Thyroid gland (tissue), 4 donors: Measurements from ENCODE around the gene HS3ST3A1.

ENCODE experiments used
- CTCF ChIP-seq, 6 experiments: fragments of 200-600 bp in 3 of 6; fragments of 450-650 bp in 3 of 6; sonication (generic) in 3 of 6; IDR thresholded peaks; one replicate each; pipeline ENCODE4 v1.5.1; 2016 to 2019; ENCODE audit warnings: antibody characterized with exemption in 6 of 6, mild to moderate bottlenecking in 2 of 6, inconsistent platforms in 1 of 6, moderate library complexity in 1 of 6
- POLR2A ChIP-seq, 2 donors: fragments of 450-650 bp; IDR thresholded peaks; one replicate each; pipeline ENCODE4 v1.6.1; 2017; ENCODE audit warnings: antibody characterized with exemption in 2 of 2, mild to moderate bottlenecking in 2 of 2, moderate library complexity in 1 of 2

GRCh38 chr17:13634021-13634420 lies 32.3 kb upstream of the HS3ST3A1 start:
- TF ChIP-seq CTCF (IDR thresholded peaks at IDR 0.05): no peak
- TF ChIP-seq POLR2A (IDR thresholded peaks at IDR 0.05): no peak
